Activated CD8-positive, alpha-beta memory T cell treated with anti-CD3 and anti-CD28 coated beads for 48 hours (primary cell): ENCODE results near the gene ERC1.

Experiments
- DNase-seq, 3 experiments: peaks; one replicate each; pipeline ENCODE4 v3.0.0-alpha.2; 2020; ENCODE audit warnings: low read depth in 2 of 3, low spot score in 2 of 3

ERC1 gene

DNA sequence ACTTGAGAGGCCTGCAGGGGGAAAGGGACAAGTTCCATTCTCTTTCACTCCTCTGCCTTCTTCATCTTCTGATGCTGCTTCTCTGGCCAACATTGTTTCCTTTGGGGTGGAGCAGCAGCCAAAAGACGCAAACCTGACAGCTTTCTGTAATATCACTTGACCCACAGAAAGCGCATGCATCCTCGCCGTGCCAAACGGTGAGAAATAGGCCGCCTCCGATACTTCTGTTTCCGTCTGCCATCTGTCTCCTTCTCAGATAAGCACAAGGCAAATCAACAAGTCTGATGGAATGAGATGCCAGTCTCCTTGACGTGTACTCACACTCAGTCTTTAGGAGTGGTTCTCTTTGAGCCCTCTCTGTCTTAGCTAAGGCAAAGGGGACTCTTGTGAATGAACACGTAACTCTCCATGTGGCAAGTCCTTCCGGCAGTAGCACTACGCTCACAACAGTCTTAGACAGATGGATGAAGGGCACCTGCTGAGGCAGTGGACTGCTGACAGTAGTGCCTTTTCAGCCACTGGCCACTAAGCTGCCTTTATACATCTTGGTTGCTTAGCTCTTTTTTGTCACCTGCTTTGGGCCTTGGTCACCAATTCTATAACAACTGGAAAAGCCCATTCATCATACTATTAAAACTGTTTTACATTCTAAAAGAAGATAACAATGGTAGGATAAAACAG lies 389.3 kb downstream of the ERC1 start:
- no peak for DNase-seq

DNA sequence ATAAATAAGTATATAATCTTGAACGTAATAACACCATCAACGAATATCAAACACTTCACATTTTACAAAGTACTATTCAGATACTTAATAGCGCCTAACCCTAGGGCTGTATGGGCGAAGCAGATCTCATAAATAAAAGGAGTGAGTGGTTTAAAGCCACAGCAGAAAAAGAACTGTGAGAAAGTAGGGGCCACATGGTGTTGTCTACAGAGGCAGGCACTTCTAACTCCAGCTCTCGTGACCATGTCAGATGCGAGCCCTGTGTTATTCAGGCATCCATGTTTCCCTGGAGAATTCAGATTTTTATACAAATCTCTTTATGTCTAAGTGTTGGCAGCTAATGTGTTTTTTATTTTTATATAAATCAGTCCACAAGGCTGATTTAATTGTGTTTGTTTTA lies 391.1 kb downstream of the ERC1 start:
- no peak for DNase-seq

DNA sequence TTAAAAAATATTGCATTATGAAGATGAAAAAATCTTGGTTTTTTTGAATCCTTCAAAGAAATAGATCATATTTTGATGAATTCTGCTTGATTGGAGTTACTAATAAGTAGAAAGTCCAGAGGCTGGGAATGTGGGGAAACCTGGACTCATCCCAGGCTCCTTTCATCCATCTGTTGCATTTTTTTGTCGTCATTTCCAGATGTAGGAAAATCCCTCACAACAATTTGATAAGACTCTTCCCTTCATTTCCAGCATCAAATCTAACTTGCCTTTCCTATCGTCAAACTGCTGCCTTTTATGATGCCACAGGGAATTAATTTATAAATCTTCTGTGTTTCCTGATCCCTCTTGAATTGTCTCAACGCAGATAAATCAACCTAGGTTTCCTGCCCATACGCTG lies 391.8 kb downstream of the ERC1 start:
- no peak for DNase-seq

DNA sequence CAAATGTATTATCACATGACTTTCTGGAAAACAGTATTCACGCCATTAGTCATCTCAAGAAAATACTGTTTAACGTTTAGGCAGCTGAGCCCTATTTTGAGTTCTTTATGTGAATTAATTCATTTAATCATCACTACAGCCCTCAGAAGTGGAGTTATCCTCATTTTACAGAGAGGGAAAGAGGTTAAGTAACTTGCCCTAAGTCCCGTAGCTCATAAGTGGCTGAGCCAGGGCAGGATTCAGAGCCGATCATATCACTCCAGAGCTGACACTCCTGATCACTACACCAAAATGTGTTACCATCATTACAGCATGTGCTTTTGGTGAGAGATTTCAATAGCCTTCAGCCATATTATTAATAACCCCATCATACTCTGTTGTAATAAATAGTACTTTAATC lies 392.7 kb downstream of the ERC1 start:
- no peak for DNase-seq

DNA sequence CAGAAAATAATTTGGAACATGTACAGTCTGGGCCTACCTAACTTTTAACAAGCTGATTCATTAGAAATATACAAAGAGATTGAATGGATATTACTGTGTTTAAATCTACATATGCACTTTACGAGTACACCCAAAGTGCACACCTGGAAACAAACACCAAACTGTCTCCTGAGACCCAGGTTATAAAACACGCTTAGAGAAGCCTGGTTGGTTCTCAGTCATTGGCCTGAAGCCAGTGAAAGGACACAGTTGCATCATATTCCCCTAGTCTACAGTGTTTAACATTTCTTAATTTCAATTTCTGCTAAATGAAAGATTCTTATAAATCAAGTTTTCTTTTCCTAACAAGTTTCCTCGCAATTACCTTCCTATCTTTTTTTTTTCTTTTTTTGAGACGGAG lies 393.9 kb downstream of the ERC1 start:
- DNase-seq: no peak

DNA sequence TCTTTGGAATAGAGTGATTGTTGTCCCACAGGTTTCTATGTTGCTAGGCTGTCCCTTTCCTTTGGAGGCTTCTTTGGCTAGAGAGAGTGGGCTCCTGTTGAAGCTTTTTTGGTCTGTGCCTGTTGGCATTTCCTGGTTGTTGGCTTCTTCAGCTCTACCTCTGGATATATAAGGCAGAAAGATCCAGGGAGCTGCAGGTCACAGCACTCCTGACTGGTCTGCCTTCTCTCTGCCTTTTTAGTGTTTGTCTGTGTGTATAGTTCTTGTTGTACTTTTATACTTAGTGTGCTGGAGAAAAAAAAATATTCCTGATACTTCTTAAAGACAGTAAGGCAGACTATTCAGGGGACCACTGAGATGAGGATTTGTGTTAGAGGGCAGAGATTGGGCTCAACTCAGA lies 400.7 kb downstream of the ERC1 start:
- no peak for DNase-seq

DNA sequence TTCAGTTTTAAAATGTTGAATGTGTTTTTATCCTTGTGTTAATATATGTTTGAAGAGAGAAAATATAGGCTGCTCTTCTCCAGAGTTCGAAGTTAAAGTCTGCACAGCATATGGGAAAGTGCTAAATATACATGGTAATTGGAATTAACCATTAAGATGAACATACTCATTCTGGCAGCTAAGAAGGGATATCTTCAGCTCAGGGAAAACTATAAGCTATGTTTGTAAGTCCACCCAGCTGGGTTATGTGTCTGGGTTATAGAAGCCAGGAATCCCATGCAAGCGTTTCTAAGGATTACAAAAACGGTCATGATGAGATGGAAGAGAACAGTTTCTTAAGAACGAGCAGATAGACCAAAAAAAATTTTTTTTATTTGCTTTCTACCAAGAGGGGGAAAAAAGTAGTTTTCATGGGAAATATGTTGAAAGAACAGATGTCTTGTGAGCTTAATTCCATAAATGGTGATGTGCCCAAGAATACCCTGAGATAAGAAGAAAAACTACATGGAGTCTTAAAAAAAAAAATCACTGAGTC lies 404.5 kb downstream of the ERC1 start:
- no peak for DNase-seq

DNA sequence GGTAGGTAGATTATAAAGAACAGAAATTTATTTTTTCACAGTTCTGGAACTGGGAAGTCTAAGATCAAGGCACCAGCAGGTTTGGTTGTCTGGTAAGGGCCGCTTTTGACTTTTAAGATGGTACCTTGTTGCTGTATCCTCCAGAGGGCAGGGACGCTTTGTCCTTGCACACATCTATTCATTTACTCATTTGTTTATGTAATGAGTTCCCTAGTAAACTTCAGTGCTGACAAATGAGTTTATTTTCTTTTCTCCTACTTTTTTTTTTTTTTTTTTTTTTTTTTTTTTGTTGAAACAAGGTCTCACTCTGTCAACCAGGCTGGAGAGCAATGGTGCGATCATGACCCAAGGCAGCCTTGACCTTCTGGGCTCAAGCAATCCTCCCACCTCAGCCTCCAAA lies 407.6 kb downstream of the ERC1 start:
- DNase-seq: no peak

DNA sequence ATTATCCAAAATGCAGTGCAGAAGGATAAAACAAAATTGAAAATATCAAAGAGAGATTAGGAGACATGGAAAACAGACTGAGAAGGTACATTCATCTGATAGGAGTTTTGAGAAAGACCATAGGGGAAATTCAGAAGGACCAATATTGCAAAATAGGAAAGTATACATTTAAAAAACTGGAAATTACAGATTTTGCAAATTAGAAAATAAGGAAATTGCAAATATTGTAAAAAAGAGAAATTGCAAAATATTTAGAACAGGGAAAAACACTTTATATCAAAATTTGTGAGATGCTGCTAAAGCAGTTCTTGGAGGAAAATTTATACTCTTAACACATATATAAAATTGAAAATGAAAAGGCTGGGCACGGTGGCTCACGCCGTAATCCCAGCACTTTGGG lies 410.9 kb downstream of the ERC1 start:
- DNase-seq: no peak

DNA sequence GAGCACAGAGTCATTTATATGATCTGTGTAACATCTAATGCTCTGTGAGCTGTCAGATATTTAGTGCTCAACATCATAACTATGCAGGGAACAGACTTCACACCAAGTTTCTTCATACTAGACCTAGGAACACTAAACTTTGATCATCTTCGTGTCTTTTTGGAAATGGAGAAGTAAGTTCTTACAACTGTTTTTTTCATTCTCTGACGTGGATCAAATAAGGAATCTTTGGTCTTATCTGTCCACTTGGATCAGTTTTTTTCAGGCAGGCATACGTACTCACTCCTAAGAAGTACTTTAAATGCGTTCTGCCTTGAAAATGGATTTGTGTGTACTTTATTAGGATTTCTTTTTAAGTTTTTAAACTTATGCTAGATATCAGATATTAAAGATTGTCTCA lies 412.4 kb downstream of the ERC1 start:
- DNase-seq: no peak

DNA sequence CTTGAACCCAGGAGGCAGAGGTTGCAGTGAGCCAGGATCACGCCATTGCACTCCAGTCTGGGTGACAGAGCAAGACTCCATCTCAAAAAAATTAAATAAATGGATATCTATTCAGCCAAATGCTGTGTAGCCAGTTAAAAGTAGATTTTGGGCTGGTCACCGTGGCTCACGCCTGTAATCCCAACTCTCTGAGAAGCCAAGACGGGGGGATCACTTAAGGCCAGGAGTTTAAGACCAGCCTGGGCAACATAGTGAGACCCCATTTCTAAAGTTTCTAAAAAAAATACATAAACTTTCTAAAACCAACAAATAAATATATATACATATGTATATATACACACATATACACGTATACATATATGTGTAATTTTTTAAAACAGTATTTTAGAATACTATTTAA lies 414.6 kb downstream of the ERC1 start:
- no peak for DNase-seq

DNA sequence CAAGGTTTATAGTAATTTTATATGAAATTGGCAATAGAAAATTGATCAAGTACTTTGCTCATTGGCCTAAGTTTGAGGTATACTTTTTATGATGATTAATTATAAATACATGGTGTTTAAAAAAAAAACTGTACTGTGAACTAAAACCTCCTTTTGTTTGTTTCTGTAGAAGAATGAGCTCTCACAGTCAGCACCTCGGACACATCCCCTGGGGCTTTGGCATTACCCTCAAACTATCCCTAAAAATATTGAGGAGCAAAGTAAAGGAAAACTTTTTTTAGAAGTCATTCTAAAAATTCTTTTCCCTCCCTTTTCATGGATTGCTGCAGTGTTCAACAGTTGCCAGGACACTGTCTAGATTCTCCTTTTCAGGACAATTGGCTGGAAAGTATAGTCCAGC lies 419.8 kb downstream of the ERC1 start:
- DNase-seq: no peak

DNA sequence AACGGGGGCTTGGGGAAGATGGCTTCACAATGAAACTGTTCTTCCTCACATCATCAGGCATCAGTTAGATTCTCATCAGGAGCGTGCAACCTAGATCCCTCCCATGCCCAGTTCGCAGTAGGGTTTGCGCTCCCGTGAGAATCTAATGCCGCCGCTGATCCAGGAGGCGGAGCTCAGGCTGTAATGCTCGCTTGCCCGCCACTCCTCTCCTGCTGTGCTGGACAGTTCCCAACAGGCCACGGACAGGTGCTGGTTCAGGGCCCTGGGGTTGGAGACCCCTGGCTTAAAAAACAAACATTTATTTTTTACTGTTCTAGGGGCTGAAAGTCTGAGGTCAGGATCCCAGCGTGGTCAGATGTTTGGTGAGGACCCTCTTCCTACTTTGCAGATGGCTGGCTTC lies 422.9 kb downstream of the ERC1 start:
- DNase-seq: no peak

DNA sequence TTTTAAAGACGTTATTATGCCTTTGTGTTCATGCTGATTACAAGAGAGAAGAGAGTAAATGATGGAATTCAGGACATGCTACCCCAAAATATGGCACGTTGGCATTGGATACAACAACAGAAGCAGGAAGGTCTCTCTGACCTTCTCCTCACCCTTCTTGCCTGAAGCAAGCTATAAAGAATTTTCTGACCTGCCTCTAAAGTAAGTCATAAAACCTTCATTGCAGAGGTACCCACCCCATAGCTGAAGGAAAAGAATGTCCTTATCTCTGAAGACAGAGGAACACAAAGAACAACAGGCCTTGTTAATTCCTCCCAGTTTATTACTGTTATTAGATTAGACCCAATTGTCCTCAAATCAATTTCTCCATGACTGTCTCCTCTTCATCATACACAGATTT lies 427.1 kb downstream of the ERC1 start:
- no peak for DNase-seq

DNA sequence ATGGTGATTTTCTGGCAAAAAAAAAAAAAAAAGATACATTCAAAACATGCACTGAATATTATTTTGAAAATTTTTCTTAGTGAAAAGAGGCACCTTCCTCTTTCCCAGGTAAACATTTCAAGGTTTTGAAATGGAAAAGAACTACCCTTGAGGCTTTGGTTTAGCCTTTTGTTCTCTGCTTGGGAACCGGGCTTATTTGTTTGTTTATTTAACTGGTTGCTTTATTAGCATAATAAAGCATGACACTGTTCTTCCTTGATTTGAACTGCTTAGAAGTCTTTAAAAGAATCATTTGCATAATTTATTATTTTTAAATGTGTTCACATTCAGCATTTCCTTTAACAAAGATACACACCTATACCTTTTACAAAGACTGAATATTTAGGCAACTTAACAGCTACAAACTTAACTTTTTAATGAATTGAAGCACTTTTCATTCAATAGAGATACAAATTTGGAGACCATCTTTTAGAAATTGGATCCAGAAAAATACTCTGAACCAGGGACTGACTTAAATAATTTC lies 428.9 kb downstream of the ERC1 start:
- DNase-seq: no peak

DNA sequence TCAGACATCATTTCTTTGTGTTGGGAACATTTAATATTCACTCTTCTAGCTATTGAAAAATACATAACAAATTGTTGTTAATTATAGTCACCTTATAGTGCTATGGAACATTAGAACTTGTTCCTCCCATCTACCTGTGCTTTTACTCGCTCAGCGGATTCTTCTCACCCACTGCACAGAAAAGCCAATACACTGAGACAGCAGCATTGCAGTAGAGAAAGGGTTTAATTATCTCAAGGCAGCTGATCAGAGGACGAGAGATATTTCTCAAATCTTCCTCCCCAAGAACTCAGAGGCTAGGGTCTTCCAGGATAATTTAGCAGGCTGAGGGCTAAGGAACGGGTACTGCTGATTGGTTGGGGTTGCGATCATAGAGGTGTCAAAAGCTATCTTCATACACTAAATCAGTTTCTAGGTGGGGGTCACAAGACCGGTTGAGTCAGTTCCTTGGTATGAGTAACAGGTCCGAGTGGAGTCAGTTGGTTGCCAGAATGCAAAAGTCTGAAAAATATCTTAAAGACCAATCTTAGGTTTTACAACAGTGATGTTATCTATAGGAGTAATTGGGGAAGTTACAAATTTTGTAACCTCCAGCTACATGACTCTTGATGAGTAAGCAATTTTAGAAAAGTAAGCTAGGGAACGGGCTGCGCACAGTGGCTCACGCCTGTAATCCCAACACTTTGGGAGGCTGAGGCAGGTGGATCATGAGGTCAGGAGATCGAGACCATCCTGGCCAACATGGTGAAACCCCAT lies 430.2 kb downstream of the ERC1 start:
- no peak for DNase-seq

DNA sequence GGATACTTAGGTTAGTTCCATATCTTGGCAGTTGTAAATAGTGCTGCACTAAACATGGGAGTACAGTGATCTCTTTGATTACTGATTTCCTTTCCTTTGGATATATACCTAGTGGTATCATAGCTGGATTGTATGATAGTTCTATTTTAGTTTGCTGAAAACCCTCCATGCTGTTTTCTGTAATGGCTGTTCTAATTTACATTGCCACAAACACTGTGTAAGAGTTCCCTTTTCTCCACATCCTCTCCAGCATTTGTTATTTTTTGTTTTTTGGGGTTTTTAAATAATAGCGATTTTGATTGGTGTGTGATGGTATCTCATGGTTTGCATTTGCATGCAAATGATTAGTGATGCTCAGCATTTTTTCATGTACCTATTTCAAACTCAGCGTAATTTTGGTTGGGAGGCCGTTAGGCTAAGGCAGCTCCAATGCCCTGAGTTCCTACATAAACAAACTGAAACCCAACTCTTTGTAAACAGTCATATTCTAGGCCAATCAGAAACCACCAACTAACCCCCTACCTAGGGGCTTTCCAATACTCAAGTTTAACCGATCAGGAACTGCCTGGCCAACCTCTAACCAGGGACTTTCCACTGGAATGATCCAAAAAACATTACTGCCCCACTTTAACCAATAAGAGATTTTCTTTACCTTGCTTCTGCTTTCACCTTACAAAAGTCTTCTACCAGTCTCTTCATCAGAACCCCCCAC lies 431.7 kb downstream of the ERC1 start:
- DNase-seq: no peak

DNA sequence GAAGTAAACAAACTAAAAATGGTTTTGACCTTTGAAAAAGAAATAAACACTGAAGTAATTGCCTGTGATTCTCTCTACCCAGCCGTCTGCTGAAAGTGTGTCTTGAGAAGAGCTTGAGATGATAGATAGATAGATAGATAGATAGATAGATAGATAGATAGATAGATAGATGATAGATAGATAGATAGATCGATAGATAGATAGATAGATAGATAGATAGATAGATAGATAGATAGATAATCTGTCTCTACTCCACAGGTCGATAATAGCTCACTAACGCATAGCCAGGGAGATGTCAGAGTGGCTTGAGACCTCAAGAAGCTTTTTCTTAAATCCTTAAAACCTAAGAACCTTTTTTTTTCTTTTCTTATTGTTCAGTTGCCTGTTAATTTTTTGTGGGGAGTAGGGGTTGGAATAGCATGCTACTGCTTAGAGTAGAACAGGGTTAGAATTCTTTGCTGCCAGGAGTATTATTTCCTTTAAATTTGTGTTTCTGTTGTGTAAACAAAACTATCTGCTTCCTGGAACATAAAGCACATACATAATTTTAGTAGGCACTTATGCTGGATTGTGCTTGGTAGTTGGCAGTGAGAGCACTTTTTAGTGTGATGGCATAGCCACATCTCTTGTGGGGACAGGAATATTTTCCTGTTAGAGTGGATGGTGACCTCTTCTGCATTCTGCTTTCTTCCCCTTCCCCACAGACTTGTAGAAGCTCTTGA lies 433.8 kb downstream of the ERC1 start:
- DNase-seq: no peak

DNA sequence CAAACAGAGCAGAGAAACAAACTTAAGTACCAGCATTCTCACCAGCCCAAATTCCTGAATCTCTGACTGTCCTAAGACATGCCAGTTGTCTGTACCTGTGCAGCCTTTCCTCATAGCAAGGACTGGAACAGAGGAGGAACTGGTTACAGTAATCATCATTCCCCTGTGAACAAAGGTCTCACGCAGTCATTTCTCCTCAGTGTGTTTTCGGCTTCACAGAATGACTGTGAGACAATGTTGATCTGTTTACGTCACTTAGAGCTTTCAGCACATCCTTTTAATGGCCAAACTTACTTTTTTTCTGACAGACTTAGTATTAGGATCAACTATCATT lies 434.3 kb downstream of the ERC1 start:
- DNase-seq: no peak

DNA sequence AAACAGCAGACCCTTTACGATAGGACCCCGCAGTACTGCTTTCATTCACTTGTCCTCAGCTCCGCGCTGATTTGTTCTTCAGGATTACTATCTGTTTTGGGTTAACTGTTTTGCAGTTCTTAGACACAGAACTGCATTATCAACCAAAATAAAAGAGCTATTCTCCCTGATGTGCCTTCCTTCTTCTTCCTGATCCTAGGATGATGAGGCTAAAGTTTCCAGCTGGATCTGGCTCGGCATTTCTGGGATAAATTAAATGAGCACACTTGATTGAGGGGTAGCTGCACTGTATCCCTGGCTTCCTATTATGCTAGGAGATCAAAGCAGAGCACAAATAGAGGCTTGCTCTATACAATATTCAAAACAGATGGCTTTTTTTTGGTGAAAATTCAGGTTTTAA lies 437.6 kb downstream of the ERC1 start:
- no peak for DNase-seq

DNA sequence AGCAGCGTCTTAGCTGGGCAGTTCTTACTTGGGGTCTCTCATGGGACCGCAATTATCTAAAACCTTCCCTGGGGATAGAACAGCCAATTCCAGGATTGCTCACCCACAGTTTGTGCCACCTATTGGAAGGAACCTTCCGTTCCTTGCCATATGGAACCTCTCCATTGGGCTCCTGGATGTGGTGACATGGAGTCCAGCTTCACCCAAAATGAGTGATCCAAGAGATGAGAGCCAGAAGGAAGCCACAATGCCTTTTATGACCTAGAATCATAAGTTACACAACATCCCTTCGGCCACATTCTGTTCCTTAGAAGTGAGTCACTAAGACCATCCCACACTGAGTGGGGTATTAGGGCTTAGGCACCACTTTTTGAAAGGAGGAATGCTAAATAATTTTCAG lies 439.0 kb downstream of the ERC1 start:
- no peak for DNase-seq
